Glutamatergic neuron (in vitro differentiated cells): ENCODE results near the gene AHNAK2. TPM values are rescaled to one million over a fixed set of nuclear protein-coding genes. Genes with fewer than 3 reads are reported as not detected.

Source experiments
- DNase-seq: peaks from one replicate; pipeline ENCODE4 v3.0.0; 2022
- H3K27ac Mint-ChIP-seq: one replicate; pipeline ENCODE4 v1.8.0; 2020; ENCODE audit warnings: mild to moderate bottlenecking, mixed read lengths, inconsistent platforms; ENCODE audit not compliant: unreplicated experiment
- H3K27me3 Mint-ChIP-seq: one replicate; pipeline ENCODE4 v1.8.0; 2020; ENCODE audit warnings: mild to moderate bottlenecking, moderate library complexity, mixed read lengths, inconsistent platforms; ENCODE audit not compliant: unreplicated experiment
- H3K36me3 Mint-ChIP-seq: one replicate; pipeline ENCODE4 v1.8.0; 2020; ENCODE audit warnings: mild to moderate bottlenecking, mixed read lengths, inconsistent platforms; ENCODE audit not compliant: unreplicated experiment
- H3K4me1 Mint-ChIP-seq: one replicate; pipeline ENCODE4 v1.8.0; 2020; ENCODE audit warnings: mild to moderate bottlenecking, low read depth, mixed read lengths, inconsistent platforms; ENCODE audit not compliant: unreplicated experiment
- H3K4me3 Mint-ChIP-seq: one replicate; pipeline ENCODE4 v1.8.0; 2020; ENCODE audit warnings: mild to moderate bottlenecking, mixed read lengths, inconsistent platforms; ENCODE audit not compliant: unreplicated experiment
- H3K9me3 Mint-ChIP-seq: one replicate; pipeline ENCODE4 v1.8.0; 2020; ENCODE audit warnings: mild to moderate bottlenecking, moderate library complexity, mixed read lengths, inconsistent platforms; ENCODE audit not compliant: unreplicated experiment
- CTCF ChIP-seq: fragments of 200-600 bp; sonication (generic); IDR thresholded peaks from one replicate; pipeline ENCODE4 v1.5.0; 2021; ENCODE audit not compliant: partially characterized antibody, unreplicated experiment
- total RNA-seq: library from RNA; stranded (reverse); fragmentation: NEBNext Ultra II Directional; extraction: Animal tissue kit (Norgen Biotek cat#: 25700); gene quantifications from one replicate; pipeline ENCODE4 v1.2.1, GENCODE V29; 2021; ENCODE audit not compliant: unreplicated experiment

The AHNAK2 gene
- total RNA-seq, 1 donor from 2014 or later = 44.8 TPM

- Mint-ChIP-seq H3K4me3 (no peak overlapping the region), H3K9me3 (no peaks in the 10 kb centered on the region), H3K27ac (peak overlapping the region; percentile 15), H3K36me3 (no peaks in the 10 kb centered on the region), H3K4me1 (peaks cover 19% of the 10 kb centered on the region), H3K27me3 (peaks cover 2% of the 10 kb centered on the region)
- TF ChIP-seq CTCF = no peak
- DNase-seq = no peak
Measured at GRCh38 chr14:105006831-105007592, 28.8 kb upstream of the AHNAK2 start.

GRCh38 chr14:105005929-105006830 lies 28.0 kb upstream of the AHNAK2 start:
- Mint-ChIP-seq H3K4me3 (no peak overlapping the region), H3K27me3 (peaks cover 2% of the 10 kb centered on the region), H3K4me1 (peaks cover 14% of the 10 kb centered on the region), H3K9me3 (no peaks in the 10 kb centered on the region), H3K27ac (no peak overlapping the region), H3K36me3 (no peaks in the 10 kb centered on the region)
- no peak for TF ChIP-seq CTCF
- no peak for DNase-seq

GRCh38 chr14:105005329-105005928 lies 27.3 kb upstream of the AHNAK2 start:
- no peak overlapping the region for H3K4me3 Mint-ChIP-seq
- H3K27me3 Mint-ChIP-seq = peaks cover 2% of the 10 kb centered on the region
- TF ChIP-seq CTCF = no peak
- peaks cover 14% of the 10 kb centered on the region for H3K4me1 Mint-ChIP-seq
- H3K27ac Mint-ChIP-seq = no peak overlapping the region
- no peak for DNase-seq
- no peaks in the 10 kb centered on the region for H3K9me3 Mint-ChIP-seq
- no peaks in the 10 kb centered on the region for H3K36me3 Mint-ChIP-seq

- Mint-ChIP-seq H3K4me3 (no peak overlapping the region), H3K27ac (peak overlapping the region; percentile 29), H3K4me1 (no peaks in the 10 kb centered on the region), H3K9me3 (peaks cover 5% of the 10 kb centered on the region), H3K36me3 (peaks cover 4% of the 10 kb centered on the region), H3K27me3 (peaks cover 7% of the 10 kb centered on the region)
- DNase-seq = no peak
- no peak for TF ChIP-seq CTCF
Measured at GRCh38 chr14:104999361-104999760, 21.2 kb upstream of the AHNAK2 start.
